Hepatocyte (in vitro differentiated cells): ENCODE measurements around the gene TBC1D7. TPM values are rescaled to one million over a fixed set of nuclear protein-coding genes. Genes with fewer than 3 reads are reported as not detected.

Experiments used
- DNase-seq: peaks from one replicate; pipeline ENCODE4 v3.0.0-alpha.2; 2016; ENCODE audit warnings: low spot score
- H2AFZ ChIP-seq: fragments of 200-600 bp; sonication (generic); 2 replicates; pipeline ENCODE4 v1.6.0; 2016; ENCODE audit warnings: antibody characterized with exemption, mild to moderate bottlenecking
- H3K27ac ChIP-seq: fragments of 200-600 bp; sonication (generic); 2 replicates; pipeline ENCODE4 v1.5.1; 2016; ENCODE audit warnings: mild to moderate bottlenecking
- H3K27me3 ChIP-seq: fragments of 200-600 bp; sonication (generic); 2 replicates; pipeline ENCODE4 v1.6.1; 2016
- H3K36me3 ChIP-seq: fragments of 200-600 bp; sonication (generic); replicated peaks from 2 replicates; pipeline ENCODE4 v1.5.1; 2016; ENCODE audit warnings: low read depth; ENCODE audit not compliant: insufficient read depth
- H3K4me1 ChIP-seq: fragments of 200-600 bp; sonication (generic); 2 replicates; pipeline ENCODE4 v1.5.1; 2016; ENCODE audit warnings: mild to moderate bottlenecking, moderate library complexity; ENCODE audit not compliant: insufficient read depth
- H3K4me2 ChIP-seq: fragments of 200-600 bp; sonication (generic); 2 replicates; pipeline ENCODE4 v1.6.0; 2016
- H3K4me3 ChIP-seq: fragments of 200-600 bp; sonication (generic); 2 replicates; pipeline ENCODE4 v1.5.1; 2016; ENCODE audit warnings: mild to moderate bottlenecking
- H3K79me2 ChIP-seq: fragments of 200-600 bp; sonication (generic); 2 replicates; pipeline ENCODE4 v1.6.0; 2017; ENCODE audit warnings: mild to moderate bottlenecking
- H3K9me2 ChIP-seq: fragments of 200-600 bp; sonication (generic); replicated peaks from 2 replicates; pipeline ENCODE4 v1.6.0; 2017; ENCODE audit warnings: mild to moderate bottlenecking; ENCODE audit not compliant: insufficient read depth
- H3K9me3 ChIP-seq: fragments of 200-600 bp; sonication (generic); 2 replicates; pipeline ENCODE4 v1.5.1; 2016; ENCODE audit warnings: low read depth, mild to moderate bottlenecking
- H4K20me1 ChIP-seq: fragments of 200-600 bp; sonication (generic); 2 replicates; pipeline ENCODE4 v1.6.0; 2016; ENCODE audit warnings: mild to moderate bottlenecking; ENCODE audit not compliant: insufficient read depth, poor library complexity, severe bottlenecking
- CTCF ChIP-seq: fragments of 200-600 bp; sonication (generic); IDR thresholded peaks from 2 replicates; pipeline ENCODE4 v1.5.1; 2016; ENCODE audit warnings: antibody characterized with exemption, mild to moderate bottlenecking; ENCODE audit not compliant: poor library complexity
- EZH2 ChIP-seq: fragments of 200-600 bp; sonication (generic); IDR thresholded peaks from 2 replicates; pipeline ENCODE4 v1.6.1; 2016; ENCODE audit warnings: antibody characterized with exemption, mild to moderate bottlenecking, borderline replicate concordance
- EZH2phosphoT487 ChIP-seq: fragments of 200-600 bp; sonication (generic); IDR thresholded peaks from one replicate; pipeline ENCODE4 v1.6.1; 2018; ENCODE audit warnings: antibody characterized with exemption, mild to moderate bottlenecking, low read depth, moderate library complexity; ENCODE audit not compliant: unreplicated experiment, severe bottlenecking
- WGBS: methylation state at CpG from one replicate; pipeline ENCODE4 v1.1.6; 2016; ENCODE audit warnings: low lambda C conversion rate; ENCODE audit errors: missing lambda C conversion rate; 5-methylcytosine and 5-hydroxymethylcytosine counted together
- polyA plus RNA-seq: library from polyadenylated mRNA; unstranded; fragments of >200 nt; fragmentation: Nextera tagmentation; extraction: Ambion mirVana; gene quantifications from 2 replicates; pipeline ENCODE4 v1.2.1, GENCODE V29; 2016
- total RNA-seq: library from RNA; depleted of rRNA; stranded (reverse); fragments of >200 nt; gene quantifications from 2 replicates; pipeline ENCODE4 v1.2.3, GENCODE V29; 2014

Gene TBC1D7
- total and polyA plus RNA-seq, 2 experiments from 2014 or later = 15.5 to 28.3 TPM

- Histone ChIP-seq H3K9me2 (no peaks in the 10 kb centered on the region), H3K36me3 (no peaks in the 10 kb centered on the region), H3K4me1 (no peaks in the 10 kb centered on the region), H2AFZ (no peak overlapping the region), H3K4me2 (no peak overlapping the region), H3K27ac (no peak overlapping the region), H3K9me3 (no peaks in the 10 kb centered on the region), H4K20me1 (no peaks in the 10 kb centered on the region), H3K27me3 (no peaks in the 10 kb centered on the region), H3K4me3 (no peak overlapping the region), H3K79me2 (no peaks in the 10 kb centered on the region)
- no peak for DNase-seq
- no peak for TF ChIP-seq EZH2
- TF ChIP-seq EZH2phosphoT487 = no peak
- TF ChIP-seq CTCF = no peak
- 98% methylated on average over 33 of the region's 39 CpGs for WGBS
These were observed 37.0 kb upstream of the TBC1D7 start for GRCh38 chr6:13365320-13365719.

- 98% methylated on average over 31 of the region's 34 CpGs for WGBS
- no peak for TF ChIP-seq EZH2
- no peak for TF ChIP-seq EZH2phosphoT487
- no peak for TF ChIP-seq CTCF
- H3K4me3 ChIP-seq = no peak overlapping the region
These were observed 36.5 kb upstream of the TBC1D7 start for GRCh38 chr6:13364842-13365241.

GRCh38 chr6:13362412-13362811 lies 34.1 kb upstream of the TBC1D7 start:
- Histone ChIP-seq H4K20me1 (no peaks in the 10 kb centered on the region), H3K4me3 (no peak overlapping the region), H3K36me3 (no peaks in the 10 kb centered on the region), H3K27ac (no peak overlapping the region), H3K79me2 (no peaks in the 10 kb centered on the region), H3K9me2 (no peaks in the 10 kb centered on the region), H3K4me1 (no peaks in the 10 kb centered on the region), H2AFZ (no peak overlapping the region), H3K9me3 (no peaks in the 10 kb centered on the region), H3K27me3 (no peaks in the 10 kb centered on the region), H3K4me2 (no peak overlapping the region)
- 87% methylated on average over 4 of the region's 5 CpGs for WGBS
- TF ChIP-seq EZH2 (no peak), CTCF (no peak)
- DNase-seq = no peak

More at GRCh38 chr6:13364842-13365241, 36.5 kb upstream of the TBC1D7 start:
- Histone ChIP-seq H3K9me3 (no peaks in the 10 kb centered on the region), H3K27me3 (no peaks in the 10 kb centered on the region), H2AFZ (no peak overlapping the region), H3K9me2 (no peaks in the 10 kb centered on the region), H3K4me1 (no peaks in the 10 kb centered on the region), H3K79me2 (no peaks in the 10 kb centered on the region), H3K4me2 (no peak overlapping the region), H3K36me3 (no peaks in the 10 kb centered on the region), H3K27ac (no peak overlapping the region), H4K20me1 (no peaks in the 10 kb centered on the region)
- DNase-seq = no peak
